Liver (tissue), 9 donors: ENCODE measurements around the gene ADGRB2. TPM values are rescaled to one million over a fixed set of nuclear protein-coding genes. Genes with fewer than 3 reads are reported as not detected.

Experiments
- DNase-seq: peaks from one replicate; pipeline ENCODE4 v3.0.0-alpha.2; 2017; ENCODE audit warnings: low spot score
- H3K27ac ChIP-seq, 2 donors: one replicate each; pipeline ENCODE4 v1.7.0; 2013; ENCODE audit warnings: inconsistent platforms in 2 of 2, low read length in 2 of 2, control low read depth in 1 of 2, low read depth in 1 of 2, mild to moderate bottlenecking in 1 of 2
- H3K27me3 ChIP-seq, 4 donors: one replicate each; pipeline versions ENCODE4 v1.6.1 to v1.7.0; 2013; ENCODE audit warnings: low read length in 3 of 4, inconsistent platforms in 1 of 4, mild to moderate bottlenecking in 1 of 4, moderate library complexity in 1 of 4; ENCODE audit not compliant: control insufficient read depth in 4 of 4, insufficient read depth in 4 of 4
- H3K36me3 ChIP-seq, 4 donors: one replicate each; pipeline versions ENCODE4 v1.6.1 to v1.7.0; 2013; ENCODE audit warnings: low read length in 3 of 4, mild to moderate bottlenecking in 3 of 4, low read depth in 1 of 4, moderate library complexity in 1 of 4; ENCODE audit not compliant: control insufficient read depth in 4 of 4, insufficient read depth in 3 of 4
- H3K4me1 ChIP-seq, 4 donors: one replicate each; pipeline versions ENCODE4 v1.6.1 to v1.7.0; 2013; ENCODE audit warnings: low read length in 3 of 4, mild to moderate bottlenecking in 3 of 4, moderate library complexity in 1 of 4; ENCODE audit not compliant: control insufficient read depth in 4 of 4, insufficient read depth in 4 of 4
- H3K4me3 ChIP-seq, 3 donors: one replicate each; pipeline versions ENCODE4 v1.6.1 to v1.7.0; 2013; ENCODE audit warnings: low read length in 3 of 3, control low read depth in 1 of 3, low read depth in 1 of 3, mild to moderate bottlenecking in 1 of 3
- H3K9ac ChIP-seq, 2 donors: one replicate each; pipeline ENCODE4 v1.7.0; 2013; ENCODE audit warnings: low read length in 2 of 2, mild to moderate bottlenecking in 2 of 2, moderate library complexity in 2 of 2, control low read depth in 1 of 2, low read depth in 1 of 2
- H3K9me3 ChIP-seq, 4 donors: one replicate each; pipeline versions ENCODE4 v1.6.1 to v1.7.0; 2013; ENCODE audit warnings: low read length in 3 of 4; ENCODE audit not compliant: control insufficient read depth in 4 of 4
- EGR1 ChIP-seq, 2 donors: IDR thresholded peaks; 2 replicates each; pipeline ENCODE4 v1.6.1; 2016 to 2018; ENCODE audit warnings: antibody characterized with exemption in 2 of 2, low read depth in 2 of 2
- FOXA1 ChIP-seq: IDR thresholded peaks from 2 replicates; pipeline ENCODE4 v1.6.1; 2016; ENCODE audit warnings: antibody characterized with exemption
- FOXA2 ChIP-seq: IDR thresholded peaks from 2 replicates; pipeline ENCODE4 v1.6.1; 2016; ENCODE audit warnings: antibody characterized with exemption
- GABPA ChIP-seq, 2 donors: IDR thresholded peaks in 1 of 2; conservative IDR thresholded peaks in 1 of 2; 2 replicates each; pipeline ENCODE4 v1.6.1; 2016; ENCODE audit warnings: antibody characterized with exemption in 2 of 2, mild to moderate bottlenecking in 1 of 2, moderate library complexity in 1 of 2
- HNF4A ChIP-seq, 2 donors: conservative IDR thresholded peaks; 2 replicates each; pipeline ENCODE4 v1.6.1; 2016; ENCODE audit warnings: antibody characterized with exemption in 2 of 2, mild to moderate bottlenecking in 2 of 2
- HNF4G ChIP-seq: IDR thresholded peaks from 2 replicates; pipeline ENCODE4 v1.6.1; 2016; ENCODE audit warnings: antibody characterized with exemption
- JUND ChIP-seq, 2 donors: IDR thresholded peaks; 2 replicates each; pipeline ENCODE4 v1.6.1; 2016; ENCODE audit warnings: antibody characterized with exemption in 2 of 2
- NR2F2 ChIP-seq: IDR thresholded peaks from 2 replicates; pipeline ENCODE4 v1.6.1; 2016; ENCODE audit warnings: antibody characterized with exemption
- RAD21 ChIP-seq, 2 donors: IDR thresholded peaks; 2 replicates each; pipeline ENCODE4 v1.6.1; 2016; ENCODE audit warnings: antibody characterized with exemption in 2 of 2, mild to moderate bottlenecking in 2 of 2
- SP1 ChIP-seq: IDR thresholded peaks from 2 replicates; pipeline ENCODE4 v1.6.1; 2018; ENCODE audit warnings: antibody characterized with exemption, mild to moderate bottlenecking
- TAF1 ChIP-seq: conservative IDR thresholded peaks from 2 replicates; pipeline ENCODE4 v1.6.1; 2016; ENCODE audit warnings: antibody characterized with exemption, mild to moderate bottlenecking
- WGBS: extraction: QIAGEN DNeasy Blood & Tissue Kit; methylation state at CpG from one replicate; pipeline ENCODE4 v1.1.7; 2013; 5-methylcytosine and 5-hydroxymethylcytosine counted together
- polyA plus RNA-seq, 2 donors: library from polyadenylated mRNA; stranded (reverse) in 1 of 2; unstranded in 1 of 2; fragments of 200-250 nt in 1 of 2; fragments of >200 nt in 1 of 2; fragmentation: Nextera tagmentation in 1 of 2; extraction: Ambion mirVana in 1 of 2; gene quantifications; one replicate each; pipeline versions ENCODE4 v1.2.1 to v1.2.3, GENCODE V29; 2013 to 2015
- total RNA-seq, 2 donors: library from RNA; depleted of rRNA; stranded (reverse); fragments of >200 nt; gene quantifications; one replicate each; pipeline ENCODE4 v1.2.3, GENCODE V29; 2014
- TF ChIP-seq, protein P1 (sequence below): IDR thresholded peaks from 2 replicates; pipeline ENCODE4 v1.6.1; 2016; ENCODE audit warnings: antibody characterized with exemption, mild to moderate bottlenecking
- TF ChIP-seq, protein P2 (sequence below): IDR thresholded peaks from 2 replicates; pipeline ENCODE4 v1.6.1; 2016; ENCODE audit warnings: antibody characterized with exemption
- TF ChIP-seq, protein P3 (sequence below): fragments of 150-350 bp; IDR thresholded peaks from 2 replicates; pipeline ENCODE4 v1.5.1; 2017; ENCODE audit warnings: improper control_type of control experiment, low read depth, low read length; ENCODE audit not compliant: missing input control
- TF ChIP-seq, protein P4 (sequence below): IDR thresholded peaks from 2 replicates; pipeline ENCODE4 v1.6.1; 2016; ENCODE audit warnings: antibody characterized with exemption
- donor health status: healthy.
- donor health status: healthy.
- donor health status: healthy.
- donor health status: healthy.
- donor health status: healthy.

The ADGRB2 gene
- total and polyA plus RNA-seq, 4 donors, result under 0.01 to 0.05 (median 0.05) TPM; not detected in 1

DNA sequence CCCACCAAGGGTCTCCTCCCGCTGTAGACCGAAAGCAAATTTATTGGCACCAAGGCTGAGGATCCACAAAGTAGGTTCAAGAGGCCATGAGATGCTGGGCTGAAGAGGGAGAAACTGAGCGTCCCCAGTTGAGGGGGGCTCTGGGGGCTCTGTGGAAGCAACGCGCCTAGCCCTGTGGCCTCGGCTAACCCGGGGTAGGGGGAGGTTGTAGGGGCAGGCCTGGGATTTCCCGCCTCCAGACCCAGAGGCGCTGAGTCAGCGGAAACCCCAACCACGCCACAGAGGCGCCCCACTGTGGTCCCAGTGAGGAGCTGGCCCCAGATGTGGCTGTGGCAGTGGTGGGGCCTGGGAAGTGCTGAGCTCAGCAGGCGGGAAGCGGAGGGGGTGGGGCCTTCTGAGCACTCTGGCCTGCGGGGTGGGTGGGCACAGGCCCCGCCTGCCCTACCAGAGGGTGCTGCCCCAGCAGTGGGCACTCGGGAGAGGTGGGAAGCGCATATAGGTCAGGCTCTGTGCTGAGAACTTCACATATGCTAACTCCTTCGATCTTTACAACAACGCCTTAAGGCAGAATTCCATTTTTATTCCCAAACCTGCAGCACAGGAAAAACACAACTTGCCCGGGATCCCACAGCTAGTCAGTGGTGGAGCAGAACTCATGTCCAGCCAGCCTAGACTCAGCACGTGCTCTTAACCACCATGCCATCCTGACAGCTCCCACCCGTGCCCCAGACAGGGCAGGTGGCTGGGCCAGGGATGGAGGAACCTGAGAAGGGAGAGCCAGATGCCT, 58.9 kb downstream of the ADGRB2 start:
- peak; percentile 43 for DNase-seq
- Histone ChIP-seq H3K9ac (no peak overlapping the region), H3K4me1 (peaks cover 9 to 20% (median 14%) of the 10 kb centered on the region in 4 donors), H3K4me3 (no peak overlapping the region), H3K27me3 (peaks cover 0 to 6% (median 2%) of the 10 kb centered on the region in 4 donors), H3K9me3 (no peaks in the 10 kb centered on the region), H3K27ac (peak overlapping the region; percentile 23 to 29), H3K36me3 (no peaks in the 10 kb centered on the region)
- TF ChIP-seq RAD21 (IDR thresholded peaks at IDR 0.05) (peak; percentile 34 to 50), FOXA2 (no peak), EGR1 (IDR thresholded peaks at IDR 0.05; ENCODE audit: low read depth in 2 of 2) (no peak), SP1 (no peak), NR2F2 (peak; percentile 15)
- TF ChIP-seq, protein P1, sequence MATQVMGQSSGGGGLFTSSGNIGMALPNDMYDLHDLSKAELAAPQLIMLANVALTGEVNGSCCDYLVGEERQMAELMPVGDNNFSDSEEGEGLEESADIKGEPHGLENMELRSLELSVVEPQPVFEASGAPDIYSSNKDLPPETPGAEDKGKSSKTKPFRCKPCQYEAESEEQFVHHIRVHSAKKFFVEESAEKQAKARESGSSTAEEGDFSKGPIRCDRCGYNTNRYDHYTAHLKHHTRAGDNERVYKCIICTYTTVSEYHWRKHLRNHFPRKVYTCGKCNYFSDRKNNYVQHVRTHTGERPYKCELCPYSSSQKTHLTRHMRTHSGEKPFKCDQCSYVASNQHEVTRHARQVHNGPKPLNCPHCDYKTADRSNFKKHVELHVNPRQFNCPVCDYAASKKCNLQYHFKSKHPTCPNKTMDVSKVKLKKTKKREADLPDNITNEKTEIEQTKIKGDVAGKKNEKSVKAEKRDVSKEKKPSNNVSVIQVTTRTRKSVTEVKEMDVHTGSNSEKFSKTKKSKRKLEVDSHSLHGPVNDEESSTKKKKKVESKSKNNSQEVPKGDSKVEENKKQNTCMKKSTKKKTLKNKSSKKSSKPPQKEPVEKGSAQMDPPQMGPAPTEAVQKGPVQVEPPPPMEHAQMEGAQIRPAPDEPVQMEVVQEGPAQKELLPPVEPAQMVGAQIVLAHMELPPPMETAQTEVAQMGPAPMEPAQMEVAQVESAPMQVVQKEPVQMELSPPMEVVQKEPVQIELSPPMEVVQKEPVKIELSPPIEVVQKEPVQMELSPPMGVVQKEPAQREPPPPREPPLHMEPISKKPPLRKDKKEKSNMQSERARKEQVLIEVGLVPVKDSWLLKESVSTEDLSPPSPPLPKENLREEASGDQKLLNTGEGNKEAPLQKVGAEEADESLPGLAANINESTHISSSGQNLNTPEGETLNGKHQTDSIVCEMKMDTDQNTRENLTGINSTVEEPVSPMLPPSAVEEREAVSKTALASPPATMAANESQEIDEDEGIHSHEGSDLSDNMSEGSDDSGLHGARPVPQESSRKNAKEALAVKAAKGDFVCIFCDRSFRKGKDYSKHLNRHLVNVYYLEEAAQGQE, result no peak
- TF ChIP-seq, protein P2, sequence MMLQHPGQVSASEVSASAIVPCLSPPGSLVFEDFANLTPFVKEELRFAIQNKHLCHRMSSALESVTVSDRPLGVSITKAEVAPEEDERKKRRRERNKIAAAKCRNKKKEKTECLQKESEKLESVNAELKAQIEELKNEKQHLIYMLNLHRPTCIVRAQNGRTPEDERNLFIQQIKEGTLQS, result no peak
- TF ChIP-seq, protein P3, sequence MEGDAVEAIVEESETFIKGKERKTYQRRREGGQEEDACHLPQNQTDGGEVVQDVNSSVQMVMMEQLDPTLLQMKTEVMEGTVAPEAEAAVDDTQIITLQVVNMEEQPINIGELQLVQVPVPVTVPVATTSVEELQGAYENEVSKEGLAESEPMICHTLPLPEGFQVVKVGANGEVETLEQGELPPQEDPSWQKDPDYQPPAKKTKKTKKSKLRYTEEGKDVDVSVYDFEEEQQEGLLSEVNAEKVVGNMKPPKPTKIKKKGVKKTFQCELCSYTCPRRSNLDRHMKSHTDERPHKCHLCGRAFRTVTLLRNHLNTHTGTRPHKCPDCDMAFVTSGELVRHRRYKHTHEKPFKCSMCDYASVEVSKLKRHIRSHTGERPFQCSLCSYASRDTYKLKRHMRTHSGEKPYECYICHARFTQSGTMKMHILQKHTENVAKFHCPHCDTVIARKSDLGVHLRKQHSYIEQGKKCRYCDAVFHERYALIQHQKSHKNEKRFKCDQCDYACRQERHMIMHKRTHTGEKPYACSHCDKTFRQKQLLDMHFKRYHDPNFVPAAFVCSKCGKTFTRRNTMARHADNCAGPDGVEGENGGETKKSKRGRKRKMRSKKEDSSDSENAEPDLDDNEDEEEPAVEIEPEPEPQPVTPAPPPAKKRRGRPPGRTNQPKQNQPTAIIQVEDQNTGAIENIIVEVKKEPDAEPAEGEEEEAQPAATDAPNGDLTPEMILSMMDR, result peak; percentile 7
- TF ChIP-seq, protein P4, sequence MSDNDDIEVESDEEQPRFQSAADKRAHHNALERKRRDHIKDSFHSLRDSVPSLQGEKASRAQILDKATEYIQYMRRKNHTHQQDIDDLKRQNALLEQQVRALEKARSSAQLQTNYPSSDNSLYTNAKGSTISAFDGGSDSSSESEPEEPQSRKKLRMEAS, result no peak
- 40% methylated on average over 23 of the region's 23 CpGs for WGBS

DNA sequence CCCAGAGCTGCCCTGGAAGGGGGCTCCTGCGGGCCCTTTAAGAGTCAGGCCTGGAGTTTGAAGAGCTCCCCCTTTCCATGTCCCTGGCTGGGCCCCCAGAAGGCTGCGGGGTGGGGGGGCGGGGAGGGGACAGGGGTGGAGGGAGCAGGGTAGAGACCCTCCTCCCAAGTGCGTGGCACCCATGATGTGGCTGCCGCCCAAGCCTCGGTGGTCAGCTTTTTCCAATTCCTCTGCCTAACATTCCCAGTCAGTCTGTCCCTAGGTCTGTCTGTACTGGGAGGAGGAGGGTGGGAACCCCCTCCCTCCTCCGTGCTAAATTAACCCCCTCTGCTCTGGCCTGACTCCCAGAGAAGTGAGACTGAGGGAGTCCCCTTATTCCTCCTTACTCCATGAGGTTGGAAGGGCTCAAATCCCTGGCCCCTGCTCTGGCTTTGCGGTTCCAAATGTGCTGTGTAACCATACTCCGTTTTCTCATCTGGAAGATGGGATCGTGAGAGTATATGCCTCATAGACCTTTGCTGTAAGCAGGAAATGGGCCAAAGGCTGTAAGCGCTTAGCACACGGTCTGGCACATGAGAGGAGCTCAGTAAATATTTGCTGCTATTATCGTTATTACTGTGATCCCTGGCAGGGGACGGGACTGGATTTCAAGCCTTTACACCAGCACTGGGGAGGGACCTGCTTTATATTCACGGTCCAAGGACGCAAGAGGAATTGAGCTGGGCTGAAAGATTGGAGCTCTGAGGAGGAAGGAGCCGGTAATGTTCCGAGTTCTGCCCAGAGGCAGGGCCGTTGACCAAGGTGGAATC, 59.7 kb downstream of the ADGRB2 start:
- peaks cover 11 to 20% (median 14%) of the 10 kb centered on the region in 4 donors for H3K4me1 ChIP-seq
- DNase-seq, result no peak
- H3K4me3 ChIP-seq, result no peak overlapping the region
- no peaks in the 10 kb centered on the region for H3K9me3 ChIP-seq
- H3K36me3 ChIP-seq, result no peaks in the 10 kb centered on the region
- 8% methylated on average over 19 of the region's 19 CpGs for WGBS
- H3K27ac ChIP-seq, result peak overlapping the region; percentile 23 to 29
- no peak overlapping the region for H3K9ac ChIP-seq
- H3K27me3 ChIP-seq, result peaks cover 0 to 6% (median 2%) of the 10 kb centered on the region in 4 donors
- TF ChIP-seq TAF1, result no peak
- peak in 1 of 2 donors; percentile 69 for TF ChIP-seq HNF4A (conservative IDR thresholded peaks at IDR 0.05)
- no peak for TF ChIP-seq FOXA1
- TF ChIP-seq, protein P4, result no peak
- no peak for TF ChIP-seq EGR1 (IDR thresholded peaks at IDR 0.05; ENCODE audit: low read depth in 2 of 2)
- TF ChIP-seq, protein P1, result peak; percentile 33
- TF ChIP-seq GABPA (IDR thresholded peaks at IDR 0.05 in 1 of 2, conservative IDR thresholded peaks at IDR 0.05 in 1 of 2), result no peak
- TF ChIP-seq, protein P3, result no peak
- TF ChIP-seq HNF4G, result no peak
- no peak for TF ChIP-seq JUND (IDR thresholded peaks at IDR 0.05)
